DOHH2 (cell line): ENCODE data around the gene KIAA1671.

Experiments
- CTCF ChIP-seq: fragments of 200-600 bp; sonication (generic); IDR thresholded peaks from one replicate; pipeline ENCODE4 v1.5.1; 2014; ENCODE audit warnings: antibody characterized with exemption, mild to moderate bottlenecking, low read depth, low read length; ENCODE audit not compliant: poor library complexity, severe bottlenecking
- EZH2phosphoT487 ChIP-seq: fragments of 200-600 bp; sonication (generic); IDR thresholded peaks from 2 replicates; pipeline ENCODE4 v1.6.1; 2017; ENCODE audit warnings: borderline replicate concordance, mild to moderate bottlenecking, antibody characterized with exemption, low read length, moderate library complexity, mixed read lengths

- TF ChIP-seq CTCF: no peak
- TF ChIP-seq EZH2phosphoT487: no peak
These were observed 72.4 kb downstream of the KIAA1671 start for GRCh38 chr22:25024895-25025294.
